HG02885 (cell line): ENCODE data around the gene NUDCD3.

Source experiments
- ATAC-seq: cut with Tn5 transposase; IDR thresholded peaks from one replicate; pipeline ENCODE4 v1.9.1; 2021; ENCODE audit warnings: mild to moderate bottlenecking; ENCODE audit not compliant: unreplicated experiment, poor library complexity

Gene NUDCD3

DNA sequence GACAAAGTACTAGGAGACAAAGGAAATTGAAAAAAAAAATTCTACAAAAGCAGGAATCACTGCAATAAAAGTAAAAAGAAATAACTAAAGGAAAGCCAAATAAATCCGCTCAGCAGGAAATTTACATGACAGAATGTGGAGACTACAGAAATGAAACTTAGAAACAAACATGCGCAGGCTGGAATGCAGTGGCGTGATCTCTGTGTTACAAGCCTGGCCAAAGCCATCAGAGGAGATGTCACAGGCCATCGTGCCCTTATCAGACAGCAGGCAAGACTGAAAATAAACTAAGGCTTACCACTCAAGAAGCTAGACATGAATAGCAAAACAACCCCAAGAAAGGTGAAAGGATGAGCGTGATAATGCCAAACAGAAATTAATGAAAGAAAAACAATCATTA is 158.8 kb downstream of the NUDCD3 start:
- ATAC-seq = no peak

DNA sequence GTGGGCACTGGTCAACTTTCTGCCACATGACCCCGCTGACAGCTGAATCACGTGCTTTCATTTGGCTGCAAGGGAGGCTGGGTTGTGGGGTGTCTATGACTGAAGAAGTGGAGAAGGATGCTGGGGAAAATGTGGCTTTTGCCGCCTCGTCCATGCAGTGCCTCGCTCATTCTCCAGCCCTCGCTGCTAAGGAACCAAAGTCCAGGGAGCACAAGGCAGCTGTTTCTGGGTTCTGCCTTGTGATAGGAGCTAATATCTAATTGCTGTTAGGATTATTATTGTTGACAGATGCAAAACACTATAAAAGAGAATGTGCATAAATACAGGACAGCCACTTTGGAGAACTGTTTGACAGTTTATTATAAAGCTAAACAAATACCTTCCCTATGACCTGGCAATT is 160.1 kb downstream of the NUDCD3 start:
- ATAC-seq = no peak

DNA sequence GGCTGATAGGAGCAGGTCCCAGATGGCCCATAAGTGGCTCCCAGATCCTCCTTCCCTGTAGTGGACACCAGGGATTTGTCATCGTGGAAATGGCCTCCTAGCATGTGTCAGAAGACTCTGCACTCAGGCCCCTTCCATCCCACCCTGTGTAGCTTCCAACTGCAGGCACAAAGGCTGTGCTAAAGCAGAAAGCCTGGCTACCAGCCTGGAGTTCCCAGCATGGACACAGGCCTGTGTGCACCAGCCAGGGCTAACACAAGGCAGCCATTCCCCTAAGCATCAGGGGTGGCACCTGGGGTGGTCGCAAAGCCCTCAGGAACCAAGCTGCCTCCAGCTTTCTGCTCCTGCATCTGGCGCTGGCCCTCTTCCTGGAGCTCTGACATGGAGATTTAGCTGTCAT is 160.6 kb downstream of the NUDCD3 start:
- no peak for ATAC-seq
